Endothelial cell of hepatic sinusoid (primary cell): ENCODE data around the gene FH.

Experiments used
- in situ Hi-C: cut with HindIII; loops from 2 replicates; pipeline ENCODE4 v1.10.0; 2017; ENCODE audit warnings: low sequenced_read_pairs

FH gene

DNA sequence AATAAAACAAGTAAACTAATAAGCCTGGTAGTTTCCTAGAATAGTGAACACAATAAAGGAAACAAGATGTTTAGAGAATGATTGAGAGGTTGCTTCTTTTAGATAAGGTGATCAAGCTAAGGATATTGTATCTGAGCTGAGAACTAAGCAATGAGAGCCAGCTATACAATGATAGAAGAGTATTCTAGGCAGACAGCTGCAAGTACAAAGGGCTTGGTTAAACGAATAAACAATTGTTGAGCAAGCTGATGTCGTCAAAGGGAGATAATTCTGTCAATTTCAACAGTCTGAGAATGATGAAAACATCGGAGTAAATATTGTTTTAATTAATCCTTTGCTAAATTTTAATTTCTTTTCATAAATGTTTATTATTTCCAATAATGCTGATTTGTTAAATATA is 5.5 kb upstream of the FH start:
- in situ Hi-C loops = loop anchor here (10.0 kb wide), 1 partner anchor 100 kb away; no protein-coding TSS in a partner anchor

- in situ Hi-C loops = loop anchor here (10.0 kb wide), 1 partner anchor 103 kb away; no protein-coding TSS in a partner anchor
These were observed 2.2 kb upstream of the FH start for GRCh38 chr1:241521718-241522117.

DNA sequence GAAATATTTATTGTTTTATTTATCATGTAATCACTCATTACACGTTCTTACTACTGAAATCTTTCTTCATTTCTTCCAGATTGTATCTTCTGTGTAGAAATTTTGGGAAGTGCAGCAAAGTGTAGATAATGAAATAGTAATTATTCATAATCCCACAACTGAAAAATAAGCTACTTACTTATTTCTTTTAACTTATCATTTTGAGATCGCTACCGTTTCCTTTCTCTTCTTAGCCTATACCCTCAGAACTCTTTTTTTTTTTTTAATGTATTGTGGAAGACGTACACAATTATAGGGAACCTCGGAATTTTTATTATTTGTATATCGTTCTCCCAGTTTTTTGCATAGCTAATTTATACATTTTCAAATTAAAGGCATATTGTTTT is 518 bp upstream of the FH start:
- in situ Hi-C loops = loop anchor here (10.0 kb wide), 1 partner anchor 105 kb away; no protein-coding TSS in a partner anchor

GRCh38 chr1:241518476-241519307 is 863 bp downstream of the FH start:
- in situ Hi-C loops = no loop called here

- in situ Hi-C loops = no loop called here
These were observed 6.2 kb downstream of the FH start for GRCh38 chr1:241513378-241513777.

- in situ Hi-C loops = no loop called here
These were observed 12.2 kb downstream of the FH start for GRCh38 chr1:241507189-241507863.

- in situ Hi-C loops = no loop called here
These were observed 16.1 kb downstream of the FH start for GRCh38 chr1:241503444-241503843.

DNA sequence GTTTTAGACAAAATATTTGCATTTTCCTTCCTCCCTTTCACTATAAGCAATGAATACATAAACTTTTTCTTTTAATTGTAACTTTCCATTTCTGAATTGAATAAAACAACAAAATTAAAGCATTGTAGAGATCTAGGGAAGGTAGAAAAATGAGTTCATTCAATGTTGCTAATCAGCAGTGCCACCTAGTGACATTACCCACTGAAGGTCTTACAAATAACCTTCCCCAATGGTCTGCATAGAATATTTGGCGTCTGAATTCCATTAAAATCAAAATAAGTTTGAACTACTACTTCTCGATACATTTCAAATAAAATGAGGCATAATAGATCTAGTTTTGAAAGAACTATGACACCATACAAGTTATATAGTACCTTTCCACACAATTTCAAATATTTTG is 19.6 kb downstream of the FH start:
- in situ Hi-C loops = no loop called here

DNA sequence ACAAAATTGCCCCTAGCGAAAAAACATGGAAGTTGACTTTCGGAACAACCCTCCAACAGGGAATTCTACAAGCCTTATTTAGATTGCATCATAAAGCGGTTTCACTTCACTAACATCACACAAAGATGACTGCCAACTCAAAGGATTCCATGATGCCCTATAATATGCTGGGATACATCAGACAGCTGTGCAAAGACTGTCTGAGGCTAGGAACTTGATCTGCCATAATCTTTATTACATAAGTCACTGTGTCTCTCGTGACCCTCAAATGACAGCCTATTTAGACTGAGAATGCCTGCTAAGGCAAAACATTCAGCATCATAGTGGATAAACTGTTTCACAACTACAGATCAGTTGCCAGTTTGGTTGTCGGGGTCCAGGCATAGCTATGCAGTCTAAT is 23.8 kb downstream of the FH start:
- in situ Hi-C loops = no loop called here

GRCh38 chr1:241488739-241489138 is 30.8 kb downstream of the FH start:
- in situ Hi-C loops = no loop called here

- in situ Hi-C loops = no loop called here
These were observed 34.0 kb downstream of the FH start for GRCh38 chr1:241485554-241485992.

DNA sequence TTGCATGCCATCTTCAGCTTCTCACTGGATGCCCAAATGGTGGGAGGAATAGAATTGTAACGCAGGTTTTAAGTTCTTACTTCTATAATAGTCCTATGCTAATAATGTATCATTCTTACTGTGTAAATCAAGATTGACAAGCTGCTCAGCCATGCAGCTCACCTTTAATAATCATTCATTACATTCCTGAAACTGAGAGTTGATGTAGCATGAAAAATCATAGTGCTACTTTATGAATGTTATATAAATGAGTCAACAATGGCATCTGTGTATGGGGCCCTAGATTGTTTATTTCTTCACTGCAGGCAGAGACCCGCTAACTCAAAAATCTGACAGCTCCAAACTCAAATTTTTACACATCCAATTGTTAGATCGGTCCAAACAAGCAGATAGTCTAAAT is 34.4 kb downstream of the FH start:
- in situ Hi-C loops = no loop called here

DNA sequence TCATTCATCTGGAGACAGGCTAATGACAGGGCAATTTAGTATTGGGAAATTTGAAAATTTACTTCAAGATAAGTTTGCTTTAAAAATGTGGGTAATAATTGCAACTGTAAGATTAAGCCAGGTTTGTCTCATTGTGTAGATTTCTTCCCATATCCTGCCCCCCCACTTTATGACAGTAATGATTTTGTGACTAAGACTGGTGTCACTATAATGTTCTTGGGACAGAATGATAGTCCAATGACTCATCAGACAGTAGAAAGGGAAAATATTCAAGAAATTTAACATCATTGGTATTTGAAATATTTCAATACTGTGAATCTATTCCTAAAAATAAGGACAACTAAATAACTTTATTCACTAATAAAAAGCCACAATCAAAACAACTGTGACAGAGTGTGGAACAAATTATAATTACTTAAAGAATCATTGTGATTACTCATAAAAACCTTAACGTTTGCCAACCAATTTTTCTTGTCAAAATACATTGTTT is 36.7 kb downstream of the FH start:
- in situ Hi-C loops = no loop called here

DNA sequence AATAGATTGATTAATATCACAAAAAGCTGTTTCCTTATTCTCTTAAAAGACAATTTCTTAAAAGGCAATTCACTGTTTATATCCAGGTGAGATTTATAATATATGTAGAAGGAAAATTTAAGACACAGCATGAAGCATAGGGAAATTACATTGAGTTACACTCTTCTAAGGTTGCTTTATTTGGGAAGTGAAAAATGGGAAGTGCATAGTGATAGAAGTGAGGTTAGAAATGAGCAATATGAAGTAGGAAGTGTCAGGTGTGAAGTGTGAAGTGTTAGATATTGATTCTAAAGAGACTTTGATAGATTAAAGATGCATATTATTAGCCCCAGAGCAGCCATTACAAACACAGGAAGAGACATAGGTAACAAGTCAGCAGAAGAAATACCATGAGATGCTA is 40.3 kb downstream of the FH start:
- in situ Hi-C loops = no loop called here

DNA sequence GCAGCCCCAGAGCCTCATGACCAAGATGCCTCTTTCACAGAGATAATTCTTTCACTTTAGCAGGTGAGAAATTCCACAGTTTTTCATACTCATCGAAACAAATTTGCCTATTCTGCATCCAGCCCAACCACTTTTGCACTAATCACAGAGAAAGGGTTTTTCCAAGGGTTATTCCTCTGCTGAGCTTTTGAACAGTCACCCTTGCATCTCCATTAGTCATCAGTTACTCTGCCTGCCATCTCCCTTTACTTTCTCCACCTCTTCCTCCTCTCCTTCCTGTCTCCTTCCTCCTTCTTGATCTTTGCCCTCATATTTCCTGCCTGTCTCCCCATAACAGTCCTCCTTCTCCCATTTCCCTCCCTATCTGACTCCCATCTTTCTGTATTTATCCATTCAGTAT is 43.9 kb downstream of the FH start:
- in situ Hi-C loops = no loop called here

DNA sequence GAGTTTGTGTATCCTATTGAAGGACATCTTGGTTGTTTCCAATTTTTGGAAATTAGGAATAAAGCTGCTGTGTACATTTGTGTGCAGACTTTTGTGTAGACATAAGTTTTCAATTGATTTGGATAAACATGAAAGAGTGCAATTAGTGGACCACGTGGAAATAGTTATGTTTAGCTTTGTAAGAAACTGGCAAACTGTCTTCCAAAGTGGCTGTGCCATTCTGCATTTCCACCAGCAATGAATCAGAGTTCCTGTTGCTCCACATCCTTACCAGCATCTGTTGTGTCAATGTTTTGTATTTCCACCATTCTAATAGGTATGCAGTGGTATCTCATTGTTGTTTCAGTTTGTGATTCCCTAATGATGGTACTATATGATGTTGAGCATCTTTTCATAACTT is 46.5 kb downstream of the FH start:
- in situ Hi-C loops = loop anchor here (5.0 kb wide), 1 partner anchor 51 kb away; no protein-coding TSS in a partner anchor

- in situ Hi-C loops = loop anchor here (5.0 kb wide), 1 partner anchor 49 kb away; no protein-coding TSS in a partner anchor
These were observed 48.5 kb downstream of the FH start for GRCh38 chr1:241470908-241471590.

- in situ Hi-C loops = loop anchor here (5.0 kb wide), 1 partner anchor 48 kb away; no protein-coding TSS in a partner anchor
These were observed 49.2 kb downstream of the FH start for GRCh38 chr1:241470361-241470760.

DNA sequence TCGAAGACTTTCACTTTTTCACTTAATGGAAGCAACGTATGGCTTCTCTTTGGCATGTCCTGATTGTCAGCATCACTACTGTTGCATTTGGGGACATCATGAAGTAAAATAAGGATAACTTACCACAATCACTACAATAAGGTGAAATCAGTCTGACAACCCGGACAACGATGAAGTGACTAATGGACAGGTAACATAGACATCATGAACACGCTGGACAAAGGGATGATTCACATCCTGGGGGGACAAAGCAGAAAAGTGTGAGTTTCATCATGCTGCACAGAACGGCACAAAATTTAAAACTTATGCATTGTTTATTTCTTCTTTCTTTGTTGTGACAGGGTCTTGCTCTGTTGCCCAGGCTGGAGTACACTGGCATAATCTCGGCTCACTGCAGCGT is 53.9 kb downstream of the FH start:
- in situ Hi-C loops = no loop called here

GRCh38 chr1:241464985-241465384 is 54.6 kb downstream of the FH start:
- in situ Hi-C loops = no loop called here

- in situ Hi-C loops = no loop called here
These were observed 57.2 kb downstream of the FH start for GRCh38 chr1:241462391-241462790.
